ENCODE results near the gene SUSD1. TPM values are rescaled to one million over a fixed set of nuclear protein-coding genes. Genes with fewer than 3 reads are reported as not detected.

The SUSD1 gene
- total RNA-seq, 1 donor from 2014 or later, result 33.8 TPM

- H3K27me3 ChIP-seq (ENCODE audit: control insufficient read depth, insufficient read depth, low read length), result no peaks in the 10 kb centered on the region
- no peak overlapping the region for H3K4me3 ChIP-seq (ENCODE audit: low read depth, low read length)
- DNase-seq (ENCODE audit: low read depth), result no peak
- H3K36me3 ChIP-seq (ENCODE audit: control insufficient read depth, insufficient read depth, low read length), result no peaks in the 10 kb centered on the region
- no peak for TF ChIP-seq CTCF (IDR thresholded peaks at IDR 0.05; ENCODE audit: insufficient read depth, low read length, poor library complexity, severe bottlenecking)
Observed at GRCh38 chr9:112064871-112065270, 110.2 kb downstream of the SUSD1 start.

- DNase-seq (ENCODE audit: low read depth), result no peak
- Histone ChIP-seq H3K36me3 (ENCODE audit: control insufficient read depth, insufficient read depth, low read length) (no peaks in the 10 kb centered on the region), H3K27me3 (ENCODE audit: control insufficient read depth, insufficient read depth, low read length) (no peaks in the 10 kb centered on the region), H3K4me3 (ENCODE audit: low read depth, low read length) (no peak overlapping the region)
- TF ChIP-seq CTCF (IDR thresholded peaks at IDR 0.05; ENCODE audit: insufficient read depth, low read length, poor library complexity, severe bottlenecking), result no peak
Observed at GRCh38 chr9:112063586-112063985, 111.5 kb downstream of the SUSD1 start.

GRCh38 chr9:112063151-112063550 lies 111.9 kb downstream of the SUSD1 start:
- no peak for TF ChIP-seq CTCF (IDR thresholded peaks at IDR 0.05; ENCODE audit: insufficient read depth, low read length, poor library complexity, severe bottlenecking)
- Histone ChIP-seq H3K27me3 (ENCODE audit: control insufficient read depth, insufficient read depth, low read length) (no peaks in the 10 kb centered on the region), H3K36me3 (ENCODE audit: control insufficient read depth, insufficient read depth, low read length) (no peaks in the 10 kb centered on the region), H3K4me3 (ENCODE audit: low read depth, low read length) (no peak overlapping the region)
- DNase-seq (ENCODE audit: low read depth), result no peak

GRCh38 chr9:112061152-112061740 lies 113.9 kb downstream of the SUSD1 start:
- peaks cover 1% of the 10 kb centered on the region for H3K36me3 ChIP-seq (ENCODE audit: control insufficient read depth, insufficient read depth, low read length)
- no peak for TF ChIP-seq CTCF (IDR thresholded peaks at IDR 0.05; ENCODE audit: insufficient read depth, low read length, poor library complexity, severe bottlenecking)
- no peak overlapping the region for H3K4me3 ChIP-seq (ENCODE audit: low read depth, low read length)
- H3K27me3 ChIP-seq (ENCODE audit: control insufficient read depth, insufficient read depth, low read length), result no peaks in the 10 kb centered on the region
- peak; percentile 95 for DNase-seq (ENCODE audit: low read depth)

- H3K36me3 ChIP-seq (ENCODE audit: control insufficient read depth, insufficient read depth, low read length), result peaks cover 1% of the 10 kb centered on the region
- no peak for TF ChIP-seq CTCF (IDR thresholded peaks at IDR 0.05; ENCODE audit: insufficient read depth, low read length, poor library complexity, severe bottlenecking)
- no peak overlapping the region for H3K4me3 ChIP-seq (ENCODE audit: low read depth, low read length)
- H3K27me3 ChIP-seq (ENCODE audit: control insufficient read depth, insufficient read depth, low read length), result no peaks in the 10 kb centered on the region
- DNase-seq (ENCODE audit: low read depth), result no peak
Observed at GRCh38 chr9:112059966-112060320, 115.2 kb downstream of the SUSD1 start.
